Activated T-helper 17 cell treated with anti-CD3 and anti-CD28 coated beads, Interleukin-2, amount 50 U/mL, for 72 hours (primary cell): ENCODE results near the gene KRTAP16-1. TPM values are rescaled to one million over a fixed set of nuclear protein-coding genes. Genes with fewer than 3 reads are reported as not detected.

Experiments
- ATAC-seq: fragments of 150-1000 bp; cut with Tn5 transposase; replicated peaks from 2 replicates; pipeline ENCODE4 v1.10.0; 2021; ENCODE audit warnings: mild to moderate bottlenecking, moderate library complexity
- H3K27ac Mint-ChIP-seq: one replicate; pipeline ENCODE4 v1.8.0; 2022; ENCODE audit warnings: mixed read lengths
- H3K27me3 Mint-ChIP-seq: one replicate; pipeline ENCODE4 v1.8.0; 2022; ENCODE audit warnings: mixed read lengths
- H3K36me3 Mint-ChIP-seq: one replicate; pipeline ENCODE4 v1.8.0; 2022; ENCODE audit warnings: low read depth, mild to moderate bottlenecking, mixed read lengths
- H3K4me1 Mint-ChIP-seq: one replicate; pipeline ENCODE4 v1.8.0; 2022; ENCODE audit warnings: mixed read lengths
- H3K4me3 Mint-ChIP-seq: one replicate; pipeline ENCODE4 v1.8.0; 2022; ENCODE audit warnings: mild to moderate bottlenecking, mixed read lengths
- H3K9me3 Mint-ChIP-seq: one replicate; pipeline ENCODE4 v1.8.0; 2022; ENCODE audit warnings: mixed read lengths
- total RNA-seq, 2 donors: library from RNA; stranded (reverse); gene quantifications; one replicate each; pipeline ENCODE4 v1.2.3, GENCODE V29; 2022

Gene KRTAP16-1
- total RNA-seq, 2 donors from 2014 or later, result 0.15 to 0.26 TPM

GRCh38 chr17:41335747-41336146, 26.6 kb upstream of the KRTAP16-1 start:
- no peak for ATAC-seq
- Mint-ChIP-seq H3K27me3 (no peaks in the 10 kb centered on the region), H3K4me3 (peak overlapping the region; percentile 3), H3K27ac (peak overlapping the region; percentile 73), H3K36me3 (no peaks in the 10 kb centered on the region), H3K4me1 (peaks cover 47% of the 10 kb centered on the region), H3K9me3 (no peaks in the 10 kb centered on the region)

- no peak overlapping the region for H3K4me3 Mint-ChIP-seq
- H3K9me3 Mint-ChIP-seq, result no peaks in the 10 kb centered on the region
- H3K27ac Mint-ChIP-seq, result peak overlapping the region; percentile 73
- peaks cover 36% of the 10 kb centered on the region for H3K4me1 Mint-ChIP-seq
- no peaks in the 10 kb centered on the region for H3K36me3 Mint-ChIP-seq
- no peaks in the 10 kb centered on the region for H3K27me3 Mint-ChIP-seq
- no peak for ATAC-seq
Measured at GRCh38 chr17:41334385-41335305, 25.5 kb upstream of the KRTAP16-1 start.

GRCh38 chr17:41333836-41334235, 24.7 kb upstream of the KRTAP16-1 start:
- Mint-ChIP-seq H3K36me3 (no peaks in the 10 kb centered on the region), H3K27ac (peak overlapping the region; percentile 39), H3K4me3 (no peak overlapping the region)

GRCh38 chr17:41333098-41333497, 24.0 kb upstream of the KRTAP16-1 start:
- Mint-ChIP-seq H3K27ac (no peak overlapping the region), H3K27me3 (no peaks in the 10 kb centered on the region), H3K9me3 (no peaks in the 10 kb centered on the region), H3K4me3 (no peak overlapping the region), H3K36me3 (no peaks in the 10 kb centered on the region), H3K4me1 (peaks cover 31% of the 10 kb centered on the region)
- no peak for ATAC-seq

More at GRCh38 chr17:41333836-41334235, 24.7 kb upstream of the KRTAP16-1 start:
- no peaks in the 10 kb centered on the region for H3K27me3 Mint-ChIP-seq
- no peaks in the 10 kb centered on the region for H3K9me3 Mint-ChIP-seq
- H3K4me1 Mint-ChIP-seq, result peaks cover 28% of the 10 kb centered on the region
- ATAC-seq, result no peak

GRCh38 chr17:41332239-41332638, 23.1 kb upstream of the KRTAP16-1 start:
- Mint-ChIP-seq H3K9me3 (no peaks in the 10 kb centered on the region), H3K27me3 (no peaks in the 10 kb centered on the region), H3K4me1 (peaks cover 31% of the 10 kb centered on the region), H3K36me3 (no peaks in the 10 kb centered on the region), H3K27ac (peak overlapping the region; percentile 62), H3K4me3 (no peak overlapping the region)
- ATAC-seq, result no peak

- H3K27ac Mint-ChIP-seq, result peak overlapping the region; percentile 38
- ATAC-seq, result no peak
- H3K4me3 Mint-ChIP-seq, result no peak overlapping the region
- no peaks in the 10 kb centered on the region for H3K27me3 Mint-ChIP-seq
- no peaks in the 10 kb centered on the region for H3K36me3 Mint-ChIP-seq
- H3K9me3 Mint-ChIP-seq, result no peaks in the 10 kb centered on the region
- peaks cover 31% of the 10 kb centered on the region for H3K4me1 Mint-ChIP-seq
Measured at GRCh38 chr17:41331606-41332005, 22.5 kb upstream of the KRTAP16-1 start.

- Mint-ChIP-seq H3K4me1 (peaks cover 19% of the 10 kb centered on the region), H3K36me3 (no peaks in the 10 kb centered on the region), H3K4me3 (no peak overlapping the region), H3K27me3 (no peaks in the 10 kb centered on the region), H3K27ac (no peak overlapping the region), H3K9me3 (no peaks in the 10 kb centered on the region)
- peak; percentile 31 for ATAC-seq
Measured at GRCh38 chr17:41329279-41329948, 20.3 kb upstream of the KRTAP16-1 start.

- Mint-ChIP-seq H3K4me1 (peaks cover 19% of the 10 kb centered on the region), H3K36me3 (no peaks in the 10 kb centered on the region), H3K4me3 (no peak overlapping the region), H3K9me3 (no peaks in the 10 kb centered on the region), H3K27me3 (no peaks in the 10 kb centered on the region), H3K27ac (peak overlapping the region; percentile 54)
- ATAC-seq, result no peak
Measured at GRCh38 chr17:41328207-41328606, 19.1 kb upstream of the KRTAP16-1 start.

- no peak for ATAC-seq
- no peaks in the 10 kb centered on the region for H3K36me3 Mint-ChIP-seq
- peaks cover 20% of the 10 kb centered on the region for H3K4me1 Mint-ChIP-seq
- peak overlapping the region; percentile 28 for H3K4me3 Mint-ChIP-seq
- peak overlapping the region; percentile 76 for H3K27ac Mint-ChIP-seq
- no peaks in the 10 kb centered on the region for H3K27me3 Mint-ChIP-seq
- no peaks in the 10 kb centered on the region for H3K9me3 Mint-ChIP-seq
Measured at GRCh38 chr17:41327411-41328120, 18.5 kb upstream of the KRTAP16-1 start.

- ATAC-seq, result peak; percentile 8
- H3K27ac Mint-ChIP-seq, result peak overlapping the region; percentile 76
- no peaks in the 10 kb centered on the region for H3K9me3 Mint-ChIP-seq
- H3K27me3 Mint-ChIP-seq, result no peaks in the 10 kb centered on the region
- H3K36me3 Mint-ChIP-seq, result no peaks in the 10 kb centered on the region
- no peak overlapping the region for H3K4me3 Mint-ChIP-seq
- peaks cover 17% of the 10 kb centered on the region for H3K4me1 Mint-ChIP-seq
Measured at GRCh38 chr17:41326173-41327145, 17.4 kb upstream of the KRTAP16-1 start.

- peak overlapping the region; percentile 76 for H3K27ac Mint-ChIP-seq
- no peaks in the 10 kb centered on the region for H3K9me3 Mint-ChIP-seq
Measured at GRCh38 chr17:41325611-41326010, 16.5 kb upstream of the KRTAP16-1 start.

GRCh38 chr17:41325126-41325525, 16.0 kb upstream of the KRTAP16-1 start:
- Mint-ChIP-seq H3K4me1 (peaks cover 17% of the 10 kb centered on the region), H3K9me3 (no peaks in the 10 kb centered on the region), H3K36me3 (no peaks in the 10 kb centered on the region), H3K27ac (no peak overlapping the region), H3K27me3 (no peaks in the 10 kb centered on the region), H3K4me3 (no peak overlapping the region)
- ATAC-seq, result no peak

More at GRCh38 chr17:41325611-41326010, 16.5 kb upstream of the KRTAP16-1 start:
- H3K4me3 Mint-ChIP-seq, result no peak overlapping the region
- H3K36me3 Mint-ChIP-seq, result no peaks in the 10 kb centered on the region
- H3K4me1 Mint-ChIP-seq, result peaks cover 17% of the 10 kb centered on the region
- ATAC-seq, result no peak
- H3K27me3 Mint-ChIP-seq, result no peaks in the 10 kb centered on the region

- Mint-ChIP-seq H3K4me1 (peaks cover 17% of the 10 kb centered on the region), H3K9me3 (no peaks in the 10 kb centered on the region), H3K27ac (peak overlapping the region; percentile 37), H3K27me3 (no peaks in the 10 kb centered on the region), H3K36me3 (no peaks in the 10 kb centered on the region), H3K4me3 (no peak overlapping the region)
- peak; percentile 65 for ATAC-seq
Measured at GRCh38 chr17:41324180-41325075, 15.3 kb upstream of the KRTAP16-1 start.
